ENCODE data around the gene GET4. TPM values are rescaled to one million over a fixed set of nuclear protein-coding genes. Genes with fewer than 3 reads are reported as not detected.

GET4 gene
- total and polyA plus RNA-seq, 10 of the 15 experiments (the other 5 are each of a cell fraction or from before 2014, with no cell fraction given), result 0.66 to 73.8 (median 34.0) TPM

DNA sequence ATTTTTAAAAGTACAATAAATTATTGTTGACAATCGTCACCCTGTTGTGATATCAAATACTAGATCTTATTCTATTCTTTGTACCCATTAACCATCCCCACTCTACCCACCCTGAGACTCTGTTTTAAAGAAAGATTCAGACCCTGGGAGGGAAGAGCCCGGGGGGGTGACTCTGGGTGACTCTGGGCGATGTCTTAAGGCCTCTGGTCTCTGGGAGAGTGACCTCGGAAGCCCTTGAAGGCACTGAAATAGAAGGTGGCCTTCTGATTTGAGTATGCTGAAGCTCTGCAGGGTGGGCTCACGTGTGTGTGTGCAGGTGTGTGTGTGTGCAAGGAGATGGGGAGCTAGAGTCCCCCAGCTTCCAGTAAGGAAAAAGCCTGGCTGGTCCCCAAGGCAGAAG, 68.4 kb downstream of the GET4 start (continued):
- TF ChIP-seq, protein P1, sequence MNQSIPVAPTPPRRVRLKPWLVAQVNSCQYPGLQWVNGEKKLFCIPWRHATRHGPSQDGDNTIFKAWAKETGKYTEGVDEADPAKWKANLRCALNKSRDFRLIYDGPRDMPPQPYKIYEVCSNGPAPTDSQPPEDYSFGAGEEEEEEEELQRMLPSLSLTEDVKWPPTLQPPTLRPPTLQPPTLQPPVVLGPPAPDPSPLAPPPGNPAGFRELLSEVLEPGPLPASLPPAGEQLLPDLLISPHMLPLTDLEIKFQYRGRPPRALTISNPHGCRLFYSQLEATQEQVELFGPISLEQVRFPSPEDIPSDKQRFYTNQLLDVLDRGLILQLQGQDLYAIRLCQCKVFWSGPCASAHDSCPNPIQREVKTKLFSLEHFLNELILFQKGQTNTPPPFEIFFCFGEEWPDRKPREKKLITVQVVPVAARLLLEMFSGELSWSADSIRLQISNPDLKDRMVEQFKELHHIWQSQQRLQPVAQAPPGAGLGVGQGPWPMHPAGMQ (IDR thresholded peaks at IDR 0.05; ENCODE audit: borderline replicate concordance), result no peak
- no peak for TF ChIP-seq YY1 (IDR thresholded peaks at IDR 0.05; ENCODE audit: low read depth, low read length)

GRCh38 chr7:945147-945555, 68.8 kb downstream of the GET4 start:
- FAIRE-seq, result no peak
- 86% methylated on average over 10 of the region's 13 CpGs for WGBS (ENCODE audit: insufficient coverage, insufficient replicate concordance, low lambda C conversion rate, missing lambda C conversion rate)

GRCh38 chr7:945556-946255, 69.4 kb downstream of the GET4 start:
- in situ Hi-C loops (cut with MboI) (no loop called here), intact Hi-C loops (cut with micrococcal nuclease; ENCODE audit: unreplicated experiment) (no loop called here)
- Histone ChIP-seq H3K27ac (ENCODE audit: control insufficient read depth, insufficient read depth) (no peak overlapping the region), H2AFZ (ENCODE audit: control insufficient read depth, low read depth, low read length) (no peak overlapping the region), H3K36me3 (ENCODE audit: control insufficient read depth in 2 of 2, insufficient read depth in 2 of 2, low read length in 1 of 2) (no peaks in the 10 kb centered on the region; a peak in 1 of 4 replicates), H3K27me3 (replicated peaks in 1 of 2; ENCODE audit: control insufficient read depth in 2 of 2, insufficient read depth in 2 of 2, low read length in 1 of 2) (no peaks in the 10 kb centered on the region), H4K20me1 (ENCODE audit: control insufficient read depth, insufficient read depth) (no peaks in the 10 kb centered on the region), H3K4me3 (no peak overlapping the region), H3K79me2 (ENCODE audit: control insufficient read depth, insufficient read depth, low read length) (peaks cover 17% of the 10 kb centered on the region), H3K4me1 (ENCODE audit: control insufficient read depth, insufficient read depth, low read length) (peaks cover 15% of the 10 kb centered on the region), H3K9ac (ENCODE audit: control insufficient read depth, insufficient read depth, low read length) (no peak overlapping the region), H3K9me3 (replicated peaks; ENCODE audit: control insufficient read depth, insufficient read depth, low read length) (peaks cover 7% of the 10 kb centered on the region; the same call in 2 of the 3 replicates), H3K4me2 (ENCODE audit: control insufficient read depth, insufficient read depth) (no peak overlapping the region)
- no peak for DNase-seq (ENCODE audit: low read depth, low spot score)
- TF ChIP-seq IRF4 (IDR thresholded peaks at IDR 0.05; ENCODE audit: low read depth, low read length) (no peak), E4F1 (IDR thresholded peaks at IDR 0.05; ENCODE audit: borderline replicate concordance, partially characterized antibody) (no peak)
- SMC1A ChIA-PET (ENCODE audit: uncharacterized antibody, unreplicated experiment), result no interaction called here
- BruUV-seq (replicated peaks), result no TSS peak
- RAD21 ChIA-PET (ENCODE audit: unreplicated experiment), result no interaction called here
- POLR2A ChIA-PET, result no interaction called here
- CTCF ChIA-PET, result no interaction called here
- FAIRE-seq, result no peak
- WGBS (ENCODE audit: insufficient coverage, insufficient replicate concordance, low lambda C conversion rate, missing lambda C conversion rate), result 95% methylated on average over 17 of the region's 30 CpGs
- no peak for ATAC-seq

More at GRCh38 chr7:945147-945555, 68.8 kb downstream of the GET4 start:
- ATAC-seq, result no peak
- POLR2A ChIA-PET, result no interaction called here
- no peak overlapping the region for H3K9ac ChIP-seq (ENCODE audit: control insufficient read depth, insufficient read depth, low read length)
- H3K9me3 ChIP-seq (replicated peaks; ENCODE audit: control insufficient read depth, insufficient read depth, low read length), result peaks cover 11% of the 10 kb centered on the region
- SMC1A ChIA-PET (ENCODE audit: uncharacterized antibody, unreplicated experiment), result no interaction called here
- H3K4me3 ChIP-seq, result no peak overlapping the region
- no peak overlapping the region for H3K27ac ChIP-seq (ENCODE audit: control insufficient read depth, insufficient read depth)
- DNase-seq (ENCODE audit: low read depth, low spot score), result no peak
- no peak for TF ChIP-seq CREM (IDR thresholded peaks at IDR 0.05; ENCODE audit: low read depth)
- no peak for TF ChIP-seq LARP7 (IDR thresholded peaks at IDR 0.05)
- no peak for TF ChIP-seq NR2F1 (conservative IDR thresholded peaks at IDR 0.05)
- TF ChIP-seq NBN (IDR thresholded peaks at IDR 0.05), result no peak
- intact Hi-C loops (cut with micrococcal nuclease; ENCODE audit: unreplicated experiment) (no loop called here), in situ Hi-C loops (cut with MboI) (no loop called here)
- H3K36me3 ChIP-seq (ENCODE audit: control insufficient read depth in 2 of 2, insufficient read depth in 2 of 2, low read length in 1 of 2), result no peaks in the 10 kb centered on the region; a peak in 1 of 4 replicates
- RAD21 ChIA-PET (ENCODE audit: unreplicated experiment), result no interaction called here
- no peak overlapping the region for H3K4me2 ChIP-seq (ENCODE audit: control insufficient read depth, insufficient read depth)
- H2AFZ ChIP-seq (ENCODE audit: control insufficient read depth, low read depth, low read length), result no peak overlapping the region
- H3K27me3 ChIP-seq (replicated peaks in 1 of 2; ENCODE audit: control insufficient read depth in 2 of 2, insufficient read depth in 2 of 2, low read length in 1 of 2), result no peaks in the 10 kb centered on the region
- CTCF ChIA-PET, result no interaction called here
- peaks cover 19% of the 10 kb centered on the region for H3K79me2 ChIP-seq (ENCODE audit: control insufficient read depth, insufficient read depth, low read length)
- BruUV-seq (replicated peaks), result no TSS peak
- H3K4me1 ChIP-seq (ENCODE audit: control insufficient read depth, insufficient read depth, low read length), result peaks cover 12% of the 10 kb centered on the region
- no peaks in the 10 kb centered on the region for H4K20me1 ChIP-seq (ENCODE audit: control insufficient read depth, insufficient read depth)
